NCI-H1105 treated with DMSO at 0.1 percent for 48 hours (cell line): ENCODE results near the gene FGFR1OP2.
"Not testable (repeated sequence)": the region's sequence is repeated elsewhere in the genome, so short reads cannot be mapped to it uniquely, and the experiment has no call there.

ENCODE experiments used
- DNase-seq: peaks from one replicate; lab custom pipeline; 2025; lab: John Stamatoyannopoulos, UW

The FGFR1OP2 gene

GRCh38 chr12:26937863-26938700, at the start of gene FGFR1OP2, which contains the start of gene INTS13:
Gene FGFR1OP2 (plus strand): TSS chr12:26938470. CDS start chr12:26954159, 15,689 bp downstream.
Gene INTS13 (minus strand): TSS chr12:26937981. CDS start chr12:26936803, 1,178 bp downstream.
- DNase-seq: peak; percentile 98

GRCh38 chr12:26890784-26891183, 47.5 kb upstream of the FGFR1OP2 start:
- no peak for DNase-seq

- DNase-seq: peak; percentile 19
Measured at GRCh38 chr12:26891704-26892103, 46.6 kb upstream of the FGFR1OP2 start.

- no peak for DNase-seq
Measured at GRCh38 chr12:26895672-26896071, 42.6 kb upstream of the FGFR1OP2 start.

GRCh38 chr12:26896913-26897312, 41.4 kb upstream of the FGFR1OP2 start:
- DNase-seq: no peak

GRCh38 chr12:26903396-26903795, 34.9 kb upstream of the FGFR1OP2 start:
- not testable (repeated sequence) for DNase-seq

- DNase-seq: no peak
Measured at GRCh38 chr12:26906024-26906423, 32.2 kb upstream of the FGFR1OP2 start.

GRCh38 chr12:26906704-26907103, 31.6 kb upstream of the FGFR1OP2 start:
- DNase-seq: peak; percentile 97

GRCh38 chr12:26918321-26919215, 19.7 kb upstream of the FGFR1OP2 start:
- no peak for DNase-seq

- DNase-seq: no peak
Measured at GRCh38 chr12:26919216-26919555, 19.1 kb upstream of the FGFR1OP2 start.

- DNase-seq: no peak
Measured at GRCh38 chr12:26921886-26922285, 16.4 kb upstream of the FGFR1OP2 start.

GRCh38 chr12:26928661-26929060, 9.6 kb upstream of the FGFR1OP2 start:
- no peak for DNase-seq

GRCh38 chr12:26929590-26929989, 8.7 kb upstream of the FGFR1OP2 start:
- no peak for DNase-seq

GRCh38 chr12:26935636-26936378, 2.5 kb upstream of the FGFR1OP2 start:
- DNase-seq: no peak

- no peak for DNase-seq
Measured at GRCh38 chr12:26936559-26937442, 1.5 kb upstream of the FGFR1OP2 start.

- no peak for DNase-seq
Measured at GRCh38 chr12:26937443-26937862, 817 bp upstream of the FGFR1OP2 start.

- peak; percentile 44 for DNase-seq
Measured at GRCh38 chr12:26938701-26939062, 412 bp downstream of the FGFR1OP2 start.

- DNase-seq: peak; percentile 18
Measured at GRCh38 chr12:26939192-26939832, 1.0 kb downstream of the FGFR1OP2 start.

GRCh38 chr12:26939953-26940352, 1.7 kb downstream of the FGFR1OP2 start:
- DNase-seq: no peak

GRCh38 chr12:26940516-26941214, 2.4 kb downstream of the FGFR1OP2 start:
- DNase-seq: no peak
